Measurements from ENCODE around the gene EZR.

EZR gene

GRCh38 chr6:158853072-158853879, 34.1 kb upstream of the EZR start:
- no peak overlapping the region for H3K4me3 ChIP-seq (ENCODE audit: low read depth in 1 of 2, low read length in 2 of 2)
- H3K27ac ChIP-seq (ENCODE audit: low read length), result peak overlapping the region; percentile 79
- peaks cover 15 to 20% of the 10 kb centered on the region in 2 donors for H3K4me1 ChIP-seq (ENCODE audit: control insufficient read depth in 1 of 2, insufficient read depth in 2 of 2, low read length in 2 of 2)

DNA sequence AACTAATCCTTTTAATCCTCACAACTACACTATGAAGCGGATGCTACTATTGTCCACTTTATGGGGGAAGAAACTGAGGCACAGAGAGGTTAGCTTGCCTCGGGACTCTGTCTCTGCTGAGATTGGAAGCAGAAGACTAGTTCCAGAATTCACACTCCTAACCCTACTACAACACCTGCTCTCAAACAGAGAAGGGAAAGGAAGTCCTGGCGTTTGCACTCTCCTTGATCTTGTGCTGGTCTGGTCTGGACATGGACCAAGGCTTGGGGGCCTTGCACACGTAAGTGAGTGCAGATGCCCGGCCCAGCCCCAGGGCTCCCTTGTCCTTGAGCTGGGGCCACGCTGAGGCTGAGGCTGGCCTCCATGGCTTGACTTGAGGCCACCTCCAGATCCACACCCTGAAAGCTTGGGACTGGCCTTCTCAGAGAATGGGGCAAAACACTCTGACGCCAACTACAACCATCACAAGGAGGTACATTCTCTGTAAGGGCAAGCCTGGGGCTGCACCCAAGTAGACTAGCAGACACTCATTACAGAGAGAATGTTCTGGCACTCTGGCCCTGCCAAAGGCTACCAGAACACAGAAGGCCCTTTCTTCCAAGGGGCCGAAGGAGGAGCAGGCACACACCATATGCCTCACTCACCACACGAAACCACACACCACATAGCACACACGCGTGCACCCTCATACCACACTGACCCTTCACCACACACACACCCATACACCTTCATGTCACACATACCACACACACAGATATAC, 33.3 kb upstream of the EZR start:
- Histone ChIP-seq H3K4me1 (ENCODE audit: control insufficient read depth in 1 of 2, insufficient read depth in 2 of 2, low read length in 2 of 2) (peaks cover 15 to 20% of the 10 kb centered on the region in 2 donors), H3K4me3 (ENCODE audit: low read depth in 1 of 2, low read length in 2 of 2) (no peak overlapping the region), H3K9me3 (ENCODE audit: control insufficient read depth in 1 of 2, low read length in 2 of 2) (no peaks in the 10 kb centered on the region), H3K36me3 (ENCODE audit: control insufficient read depth in 1 of 2, insufficient read depth in 2 of 2, low read length in 2 of 2) (peaks cover 0 to 4% of the 10 kb centered on the region in 2 donors), H3K27me3 (ENCODE audit: low read depth, low read length) (no peaks in the 10 kb centered on the region), H3K27ac (ENCODE audit: low read length) (peak overlapping the region; percentile 79)

More at GRCh38 chr6:158853072-158853879, 34.1 kb upstream of the EZR start:
- Histone ChIP-seq H3K9me3 (ENCODE audit: control insufficient read depth in 1 of 2, low read length in 2 of 2) (no peaks in the 10 kb centered on the region), H3K36me3 (ENCODE audit: control insufficient read depth in 1 of 2, insufficient read depth in 2 of 2, low read length in 2 of 2) (peaks cover 0 to 4% of the 10 kb centered on the region in 2 donors), H3K27me3 (ENCODE audit: low read depth, low read length) (no peaks in the 10 kb centered on the region)

DNA sequence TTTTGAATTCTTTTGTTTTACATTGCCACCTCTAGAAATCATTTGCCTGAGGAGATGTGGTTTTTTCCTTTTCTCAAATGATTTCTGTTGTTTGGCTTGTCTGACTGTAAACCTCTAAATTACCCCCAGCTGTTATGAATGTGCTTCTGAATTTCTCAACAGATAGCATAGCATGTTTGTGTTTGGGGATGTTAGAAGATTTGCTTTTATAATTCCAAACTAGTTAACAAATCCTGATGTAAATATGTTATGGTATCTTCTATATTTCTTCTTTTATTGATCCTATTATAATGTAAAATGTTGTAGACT, 31.6 kb upstream of the EZR start:
- H3K27me3 ChIP-seq (ENCODE audit: low read depth, low read length), result no peaks in the 10 kb centered on the region
- H3K4me1 ChIP-seq (ENCODE audit: control insufficient read depth in 1 of 2, insufficient read depth in 2 of 2, low read length in 2 of 2), result peaks cover 14 to 15% of the 10 kb centered on the region in 2 donors
- no peak overlapping the region for H3K4me3 ChIP-seq (ENCODE audit: low read depth in 1 of 2, low read length in 2 of 2)
- no peaks in the 10 kb centered on the region for H3K9me3 ChIP-seq (ENCODE audit: control insufficient read depth in 1 of 2, low read length in 2 of 2)
- peaks cover 0 to 4% of the 10 kb centered on the region in 2 donors for H3K36me3 ChIP-seq (ENCODE audit: control insufficient read depth in 1 of 2, insufficient read depth in 2 of 2, low read length in 2 of 2)
- H3K27ac ChIP-seq (ENCODE audit: low read length), result peak overlapping the region; percentile 92

DNA sequence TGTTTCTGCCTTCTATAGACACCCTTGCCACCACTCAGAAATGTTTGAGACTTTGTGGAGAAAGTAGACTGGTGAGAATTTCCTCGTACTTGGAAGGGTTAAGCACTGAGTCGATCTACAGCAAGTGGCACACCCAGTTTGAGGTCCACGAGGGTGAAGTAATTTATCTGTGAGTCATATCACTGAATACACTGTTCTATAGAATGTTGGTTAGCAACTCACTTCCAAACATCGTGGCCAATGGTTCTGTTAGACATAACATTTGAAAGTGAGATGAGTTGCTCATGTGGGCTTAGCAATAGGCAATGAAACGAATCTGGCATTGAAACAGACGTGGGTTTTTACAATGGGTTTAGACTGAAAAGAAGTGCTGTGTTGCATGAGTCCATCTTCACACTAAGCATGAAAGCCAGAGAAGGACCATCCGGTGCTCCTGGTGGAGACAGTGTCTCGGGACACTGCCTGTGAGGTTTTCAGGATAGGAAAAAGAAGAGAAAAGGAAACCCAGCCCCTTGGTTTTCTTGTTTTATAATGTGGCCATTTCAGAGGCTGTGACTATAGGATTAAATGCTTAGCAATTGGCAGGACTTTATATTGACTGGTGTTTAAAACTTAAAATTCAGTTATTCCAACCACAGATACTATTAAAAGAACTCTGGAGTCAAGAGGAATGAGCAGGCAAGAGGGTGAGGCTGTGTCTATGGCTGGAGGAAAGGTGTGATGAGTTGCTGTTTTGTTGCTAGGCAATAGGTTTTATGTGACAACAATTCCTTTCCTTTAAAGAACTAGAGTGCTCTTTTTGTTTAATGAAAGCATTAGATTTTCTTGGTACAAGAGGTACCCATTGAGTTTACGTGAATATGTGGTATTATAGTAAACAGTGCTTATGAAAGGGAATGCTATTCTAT, 31.0 kb upstream of the EZR start:
- H3K36me3 ChIP-seq (ENCODE audit: control insufficient read depth in 1 of 2, insufficient read depth in 2 of 2, low read length in 2 of 2), result peaks cover 0 to 4% of the 10 kb centered on the region in 2 donors
- H3K27ac ChIP-seq (ENCODE audit: low read length), result peak overlapping the region; percentile 92
- H3K4me1 ChIP-seq (ENCODE audit: control insufficient read depth in 1 of 2, insufficient read depth in 2 of 2, low read length in 2 of 2), result peaks cover 14 to 15% of the 10 kb centered on the region in 2 donors
- H3K27me3 ChIP-seq (ENCODE audit: low read depth, low read length), result no peaks in the 10 kb centered on the region
- H3K9me3 ChIP-seq (ENCODE audit: control insufficient read depth in 1 of 2, low read length in 2 of 2), result no peaks in the 10 kb centered on the region
- peak overlapping the region in 1 of 2 donors; percentile 5 for H3K4me3 ChIP-seq (ENCODE audit: low read depth in 1 of 2, low read length in 2 of 2)

GRCh38 chr6:158848490-158848895, 29.3 kb upstream of the EZR start:
- no peak overlapping the region for H3K27ac ChIP-seq (ENCODE audit: low read length)

DNA sequence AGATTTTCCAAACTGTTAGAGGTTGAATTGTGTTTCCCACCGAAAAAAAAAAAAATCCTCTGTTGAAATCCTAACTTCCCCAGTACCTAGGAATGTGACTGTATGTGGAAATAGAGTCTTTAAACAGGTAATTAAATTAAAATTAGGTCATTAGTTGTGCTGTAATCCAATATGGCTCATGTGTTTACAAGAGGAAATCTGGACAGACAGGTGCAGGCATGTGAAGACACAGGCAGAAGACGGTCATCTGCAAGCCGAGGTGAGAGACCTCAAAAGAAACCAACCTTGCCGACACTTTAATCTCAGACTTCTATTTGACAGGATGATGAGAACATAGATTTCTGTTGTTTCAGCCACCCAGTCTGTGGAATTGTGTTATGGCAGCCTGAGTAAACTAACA, 28.6 kb upstream of the EZR start:
- H3K27me3 ChIP-seq (ENCODE audit: low read depth, low read length), result no peaks in the 10 kb centered on the region
- H3K4me3 ChIP-seq (ENCODE audit: low read depth in 1 of 2, low read length in 2 of 2), result no peak overlapping the region
- peaks cover 5 to 12% of the 10 kb centered on the region in 2 donors for H3K4me1 ChIP-seq (ENCODE audit: control insufficient read depth in 1 of 2, insufficient read depth in 2 of 2, low read length in 2 of 2)
- H3K27ac ChIP-seq (ENCODE audit: low read length), result no peak overlapping the region
- H3K9me3 ChIP-seq (ENCODE audit: control insufficient read depth in 1 of 2, low read length in 2 of 2), result no peaks in the 10 kb centered on the region
- peaks cover 0 to 4% of the 10 kb centered on the region in 2 donors for H3K36me3 ChIP-seq (ENCODE audit: control insufficient read depth in 1 of 2, insufficient read depth in 2 of 2, low read length in 2 of 2)

More at GRCh38 chr6:158848490-158848895, 29.3 kb upstream of the EZR start:
- no peaks in the 10 kb centered on the region for H3K9me3 ChIP-seq (ENCODE audit: control insufficient read depth in 1 of 2, low read length in 2 of 2)
- H3K36me3 ChIP-seq (ENCODE audit: control insufficient read depth in 1 of 2, insufficient read depth in 2 of 2, low read length in 2 of 2), result peaks cover 0 to 4% of the 10 kb centered on the region in 2 donors
- no peaks in the 10 kb centered on the region for H3K27me3 ChIP-seq (ENCODE audit: low read depth, low read length)
- no peak overlapping the region for H3K4me3 ChIP-seq (ENCODE audit: low read depth in 1 of 2, low read length in 2 of 2)
- peaks cover 11 to 15% of the 10 kb centered on the region in 2 donors for H3K4me1 ChIP-seq (ENCODE audit: control insufficient read depth in 1 of 2, insufficient read depth in 2 of 2, low read length in 2 of 2)

DNA sequence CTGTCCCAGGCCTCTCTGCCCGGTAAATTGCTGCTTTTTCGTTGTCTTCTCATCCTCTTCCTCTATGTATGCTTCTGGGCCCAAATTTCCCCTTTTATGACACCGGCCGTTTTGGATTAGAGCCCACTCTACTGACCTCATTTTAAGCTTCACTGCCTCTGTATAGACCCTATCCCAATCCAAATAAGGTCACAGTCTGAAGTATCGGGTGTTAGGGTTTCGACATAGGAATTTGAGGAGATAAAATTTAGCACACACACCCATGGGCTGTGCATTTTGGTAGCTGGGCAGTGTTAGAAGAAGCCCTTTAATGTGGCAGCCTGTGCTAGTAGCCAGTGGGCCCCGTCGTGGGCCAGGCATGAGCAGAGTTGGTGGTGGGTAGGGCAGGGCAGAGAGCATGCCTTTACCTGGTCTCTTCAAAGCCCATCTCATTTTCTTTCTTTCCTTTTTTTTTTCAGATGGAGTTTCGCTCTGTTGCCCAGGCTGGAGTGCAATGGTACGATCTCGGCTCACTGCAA, 27.9 kb upstream of the EZR start:
- Histone ChIP-seq H3K27ac (ENCODE audit: low read length) (no peak overlapping the region), H3K36me3 (ENCODE audit: control insufficient read depth in 1 of 2, insufficient read depth in 2 of 2, low read length in 2 of 2) (peaks cover 0 to 4% of the 10 kb centered on the region in 2 donors), H3K4me1 (ENCODE audit: control insufficient read depth in 1 of 2, insufficient read depth in 2 of 2, low read length in 2 of 2) (peaks cover 0 to 12% of the 10 kb centered on the region in 2 donors), H3K4me3 (ENCODE audit: low read depth in 1 of 2, low read length in 2 of 2) (no peak overlapping the region), H3K9me3 (ENCODE audit: control insufficient read depth in 1 of 2, low read length in 2 of 2) (no peaks in the 10 kb centered on the region), H3K27me3 (ENCODE audit: low read depth, low read length) (no peaks in the 10 kb centered on the region)

- Histone ChIP-seq H3K9me3 (ENCODE audit: control insufficient read depth in 1 of 2, low read length in 2 of 2) (no peaks in the 10 kb centered on the region), H3K27ac (ENCODE audit: low read length) (no peak overlapping the region), H3K36me3 (ENCODE audit: control insufficient read depth in 1 of 2, insufficient read depth in 2 of 2, low read length in 2 of 2) (no peaks in the 10 kb centered on the region), H3K4me1 (ENCODE audit: control insufficient read depth in 1 of 2, insufficient read depth in 2 of 2, low read length in 2 of 2) (no peaks in the 10 kb centered on the region), H3K4me3 (ENCODE audit: low read depth in 1 of 2, low read length in 2 of 2) (no peak overlapping the region), H3K27me3 (ENCODE audit: low read depth, low read length) (no peaks in the 10 kb centered on the region)
These were observed 24.8 kb upstream of the EZR start for GRCh38 chr6:158843751-158844683.

- no peaks in the 10 kb centered on the region for H3K4me1 ChIP-seq (ENCODE audit: control insufficient read depth in 1 of 2, insufficient read depth in 2 of 2, low read length in 2 of 2)
- no peaks in the 10 kb centered on the region for H3K9me3 ChIP-seq (ENCODE audit: control insufficient read depth in 1 of 2, low read length in 2 of 2)
- H3K36me3 ChIP-seq (ENCODE audit: control insufficient read depth in 1 of 2, insufficient read depth in 2 of 2, low read length in 2 of 2), result no peaks in the 10 kb centered on the region
- no peaks in the 10 kb centered on the region for H3K27me3 ChIP-seq (ENCODE audit: low read depth, low read length)
- H3K4me3 ChIP-seq (ENCODE audit: low read depth in 1 of 2, low read length in 2 of 2), result no peak overlapping the region
- no peak overlapping the region for H3K27ac ChIP-seq (ENCODE audit: low read length)
These were observed 22.2 kb upstream of the EZR start for GRCh38 chr6:158841358-158841757.

- Histone ChIP-seq H3K27ac (ENCODE audit: low read length) (no peak overlapping the region), H3K4me1 (ENCODE audit: control insufficient read depth in 1 of 2, insufficient read depth in 2 of 2, low read length in 2 of 2) (peaks cover 0 to 3% of the 10 kb centered on the region in 2 donors), H3K36me3 (ENCODE audit: control insufficient read depth in 1 of 2, insufficient read depth in 2 of 2, low read length in 2 of 2) (no peaks in the 10 kb centered on the region), H3K4me3 (ENCODE audit: low read depth in 1 of 2, low read length in 2 of 2) (no peak overlapping the region), H3K27me3 (ENCODE audit: low read depth, low read length) (no peaks in the 10 kb centered on the region), H3K9me3 (ENCODE audit: control insufficient read depth in 1 of 2, low read length in 2 of 2) (no peaks in the 10 kb centered on the region)
These were observed 21.3 kb upstream of the EZR start for GRCh38 chr6:158840465-158840864.

Measured in muscle layer of duodenum (tissue), 2 donors.